B cell (primary cell): ENCODE results near the gene SMC1B. TPM values are rescaled to one million over a fixed set of nuclear protein-coding genes. Genes with fewer than 3 reads are reported as not detected.
"Not testable (repeated sequence)": the region's sequence is repeated elsewhere in the genome, so short reads cannot be mapped to it uniquely, and the experiment has no call there.

Experiments
- ATAC-seq: fragments of 200-7000 bp; cut with Tn5 transposase; one replicate; pipeline ENCODE4 v1.10.0; 2021; ENCODE audit warnings: low read depth, mild to moderate bottlenecking, moderate number of reproducible peaks, moderate library complexity
- CTCF ChIA-PET: fragments of 350-600 bp; sonication (Branson Sonifier 250); formaldehyde crosslinking; loops from one replicate; lab custom pipeline; 2021; ENCODE audit warnings: antibody characterized with exemption, inconsistent platforms; lab: Charles Lee
- POLR2A ChIA-PET: fragments of 350-600 bp; sonication (Branson Sonifier 250); formaldehyde crosslinking; loops from one replicate; lab custom pipeline; 2021; ENCODE audit warnings: antibody characterized with exemption; lab: Charles Lee
- DNase-seq: peaks from one replicate; pipeline ENCODE4 v3.0.0; 2013
- H2AFZ ChIP-seq: 2 replicates; pipeline ENCODE4 v1.6.1; 2012; ENCODE audit warnings: mild to moderate bottlenecking, low read depth, low read length; ENCODE audit not compliant: insufficient read depth, poor library complexity, severe bottlenecking
- H3K27ac ChIP-seq, 2 donors: 1 replicate in 1 of 2; 2 replicates in 1 of 2; pipeline ENCODE4 v1.5.1; 2012 to 2013; ENCODE audit warnings: low read length in 2 of 2, mild to moderate bottlenecking in 2 of 2, moderate library complexity in 1 of 2
- H3K27me3 ChIP-seq, 4 experiments: fragments of 200-600 bp in 1 of 4; sonication (generic) in 1 of 4; replicated peaks in 1 of 4; 1 replicate in 2 of 4; 2 replicates in 2 of 4; pipeline versions ENCODE4 v1.6.1 to v1.7.0; 2013 to 2016; ENCODE audit warnings: low read length in 3 of 4, mild to moderate bottlenecking in 2 of 4, mixed read lengths in 1 of 4, moderate library complexity in 1 of 4; ENCODE audit not compliant: insufficient read depth in 4 of 4, control insufficient read depth in 3 of 4; ENCODE audit errors: control extremely low read depth in 1 of 4
- H3K36me3 ChIP-seq, 2 experiments: replicated peaks in 1 of 2; 1 replicate in 1 of 2; 2 replicates in 1 of 2; pipeline versions ENCODE4 v1.6.1 to v1.7.1; 2013; ENCODE audit warnings: low read length in 1 of 2; ENCODE audit not compliant: insufficient read depth in 2 of 2, control insufficient read depth in 1 of 2; ENCODE audit errors: control extremely low read depth in 1 of 2, extremely low read depth in 1 of 2
- H3K4me1 ChIP-seq, 2 donors: fragments of 200-600 bp in 1 of 2; sonication (generic) in 1 of 2; 1 replicate in 1 of 2; 2 replicates in 1 of 2; pipeline versions ENCODE4 v1.5.1 to v1.6.1; 2013 to 2017; ENCODE audit warnings: low read length in 2 of 2; ENCODE audit not compliant: control insufficient read depth in 2 of 2, insufficient read depth in 2 of 2
- H3K4me2 ChIP-seq: replicated peaks from 2 replicates; pipeline ENCODE3; 2012; ENCODE audit warnings: mild to moderate bottlenecking, low read depth, low read length; ENCODE audit not compliant: poor library complexity, severe bottlenecking
- H3K4me3 ChIP-seq, 5 experiments: fragments of 200-600 bp in 1 of 5; sonication (generic) in 1 of 5; 1 replicate in 3 of 5; 2 replicates in 2 of 5; pipeline versions ENCODE4 v1.5.1 to v1.7.0; 2011 to 2016; ENCODE audit warnings: low read length in 4 of 5, mild to moderate bottlenecking in 4 of 5, low read depth in 2 of 5, control low read depth in 1 of 5, moderate library complexity in 1 of 5; ENCODE audit not compliant: insufficient read depth in 1 of 5; ENCODE audit errors: control extremely low read depth in 1 of 5, extremely low read depth in 1 of 5
- H3K79me2 ChIP-seq: fragments of 200-600 bp; sonication (generic); one replicate; pipeline ENCODE4 v1.6.0; 2016; ENCODE audit warnings: low read length; ENCODE audit not compliant: control insufficient read depth, insufficient read depth
- H3K9ac ChIP-seq: fragments of 200-600 bp; sonication (generic); 2 replicates; pipeline ENCODE4 v1.6.1; 2017; ENCODE audit warnings: mild to moderate bottlenecking, low read length, moderate library complexity
- H3K9me3 ChIP-seq, 3 donors: one replicate each; pipeline versions ENCODE4 v1.6.1 to v1.7.1; 2013; ENCODE audit warnings: low read length in 2 of 3; ENCODE audit not compliant: control insufficient read depth in 2 of 3, insufficient read depth in 1 of 3; ENCODE audit errors: control extremely low read depth in 1 of 3
- H4K20me1 ChIP-seq: 2 replicates; pipeline ENCODE4 v1.6.0; 2012; ENCODE audit warnings: mild to moderate bottlenecking, low read length; ENCODE audit not compliant: insufficient read depth, control insufficient read depth, poor library complexity, severe bottlenecking
- H3K27ac Mint-ChIP-seq: one replicate; pipeline ENCODE4 v1.8.0; 2021; ENCODE audit warnings: mixed read lengths
- H3K27me3 Mint-ChIP-seq: one replicate; pipeline ENCODE4 v1.8.0; 2021; ENCODE audit warnings: mixed read lengths
- H3K4me1 Mint-ChIP-seq: one replicate; pipeline ENCODE4 v1.8.0; 2021; ENCODE audit warnings: mixed read lengths
- H3K4me3 Mint-ChIP-seq: one replicate; pipeline ENCODE4 v1.8.0; 2021; ENCODE audit warnings: mixed read lengths
- H3K9me3 Mint-ChIP-seq: one replicate; pipeline ENCODE4 v1.8.0; 2022; ENCODE audit warnings: mixed read lengths; ENCODE audit not compliant: insufficient read depth
- EZH2 ChIP-seq: IDR thresholded peaks from 2 replicates; pipeline ENCODE4 v1.6.1; 2012; ENCODE audit warnings: borderline replicate concordance, low read depth, mild to moderate bottlenecking, moderate library complexity, low read length; ENCODE audit not compliant: insufficient read depth, poor library complexity, severe bottlenecking
- WGBS: methylation state at CpG from one replicate; pipeline ENCODE4 v1.1.5; 2013; ENCODE audit warnings: missing lambda C conversion rate; ENCODE audit not compliant: insufficient coverage; 5-methylcytosine and 5-hydroxymethylcytosine counted together
- intact Hi-C: fragments of 100-400 bp; cut with micrococcal nuclease; formaldehyde crosslinking; loops from one replicate; pipeline ENCODE4 v1.10.0; 2022
- polyA plus RNA-seq: library from polyadenylated mRNA; depleted of rRNA; stranded (reverse); fragments of >200 nt; gene quantifications from 2 replicates; pipeline ENCODE4 v1.2.3, GENCODE V29; 2012
- total RNA-seq, 2 donors: library from RNA; stranded (reverse); fragments of 120-200 nt in 1 of 2; gene quantifications; 1 replicate in 1 of 2; 2 replicates in 1 of 2; pipeline versions ENCODE4 v1.2.3 to v1.2.4, GENCODE V29; 2013 to 2022
- TF ChIP-seq, protein P1 (sequence below): fragments of 200-600 bp; IDR thresholded peaks from one replicate; pipeline ENCODE4 v1.8.0; 2022; ENCODE audit warnings: antibody characterized with exemption, mild to moderate bottlenecking

Gene SMC1B
- total and polyA plus RNA-seq, 2 donors (not counting 1 experiment from before 2014, with no cell fraction given), result 0.07 TPM; not detected in 1

DNA sequence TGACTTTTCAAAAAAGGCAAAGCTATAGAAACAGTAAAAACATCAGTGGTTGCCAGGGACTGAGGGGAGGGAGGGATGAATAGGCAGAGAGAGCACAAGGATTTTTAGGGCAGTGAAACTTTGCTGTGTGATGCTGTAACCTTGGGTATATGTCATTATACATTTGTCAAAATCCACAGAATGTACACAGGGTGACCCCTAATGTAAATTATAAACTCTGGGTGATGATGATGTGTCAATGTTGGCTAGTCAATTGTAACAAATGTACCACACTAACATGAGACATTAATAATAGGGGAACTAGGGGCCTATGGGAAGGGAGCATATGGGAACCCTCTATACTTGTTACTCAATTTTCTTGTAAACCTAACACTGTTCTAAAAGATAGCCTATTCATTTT lies 24.9 kb upstream of the SMC1B start:
- Mint-ChIP-seq H3K4me3 (no peak overlapping the region), H3K27me3 (peaks cover 9% of the 10 kb centered on the region), H3K27ac (no peak overlapping the region), H3K9me3 (no peaks in the 10 kb centered on the region), H3K4me1 (peaks cover 18% of the 10 kb centered on the region)
- no peaks in the 10 kb centered on the region for H4K20me1 ChIP-seq
- TF ChIP-seq EZH2, result no peak
- TF ChIP-seq, protein P1, sequence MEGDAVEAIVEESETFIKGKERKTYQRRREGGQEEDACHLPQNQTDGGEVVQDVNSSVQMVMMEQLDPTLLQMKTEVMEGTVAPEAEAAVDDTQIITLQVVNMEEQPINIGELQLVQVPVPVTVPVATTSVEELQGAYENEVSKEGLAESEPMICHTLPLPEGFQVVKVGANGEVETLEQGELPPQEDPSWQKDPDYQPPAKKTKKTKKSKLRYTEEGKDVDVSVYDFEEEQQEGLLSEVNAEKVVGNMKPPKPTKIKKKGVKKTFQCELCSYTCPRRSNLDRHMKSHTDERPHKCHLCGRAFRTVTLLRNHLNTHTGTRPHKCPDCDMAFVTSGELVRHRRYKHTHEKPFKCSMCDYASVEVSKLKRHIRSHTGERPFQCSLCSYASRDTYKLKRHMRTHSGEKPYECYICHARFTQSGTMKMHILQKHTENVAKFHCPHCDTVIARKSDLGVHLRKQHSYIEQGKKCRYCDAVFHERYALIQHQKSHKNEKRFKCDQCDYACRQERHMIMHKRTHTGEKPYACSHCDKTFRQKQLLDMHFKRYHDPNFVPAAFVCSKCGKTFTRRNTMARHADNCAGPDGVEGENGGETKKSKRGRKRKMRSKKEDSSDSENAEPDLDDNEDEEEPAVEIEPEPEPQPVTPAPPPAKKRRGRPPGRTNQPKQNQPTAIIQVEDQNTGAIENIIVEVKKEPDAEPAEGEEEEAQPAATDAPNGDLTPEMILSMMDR, result no peak
- no peak overlapping the region for H3K9ac ChIP-seq
- peaks cover 7 to 8% of the 10 kb centered on the region in 2 donors for H3K4me1 ChIP-seq
- no peak overlapping the region for H2AFZ ChIP-seq
- no peaks in the 10 kb centered on the region for H3K9me3 ChIP-seq
- no peak for ATAC-seq
- H3K4me2 ChIP-seq, result no peak overlapping the region
- intact Hi-C loops, result loop anchor here (5.0 kb wide), 1 partner anchor 121 kb away; no protein-coding TSS in a partner anchor
- H3K36me3 ChIP-seq, result no peaks in the 10 kb centered on the region
- POLR2A ChIA-PET, result no interaction called here
- H3K27me3 ChIP-seq, result no peaks in the 10 kb centered on the region
- CTCF ChIA-PET, result interaction anchor here (0.6 to 1.7 kb wide), 3 partner anchors 115 to 190 kb away, joined by 3 to 8 read pairs (median 4); no protein-coding TSS in a partner anchor
- no peaks in the 10 kb centered on the region for H3K79me2 ChIP-seq
- H3K27ac ChIP-seq, result no peak overlapping the region
- no peak overlapping the region for H3K4me3 ChIP-seq
- no peak for DNase-seq

DNA sequence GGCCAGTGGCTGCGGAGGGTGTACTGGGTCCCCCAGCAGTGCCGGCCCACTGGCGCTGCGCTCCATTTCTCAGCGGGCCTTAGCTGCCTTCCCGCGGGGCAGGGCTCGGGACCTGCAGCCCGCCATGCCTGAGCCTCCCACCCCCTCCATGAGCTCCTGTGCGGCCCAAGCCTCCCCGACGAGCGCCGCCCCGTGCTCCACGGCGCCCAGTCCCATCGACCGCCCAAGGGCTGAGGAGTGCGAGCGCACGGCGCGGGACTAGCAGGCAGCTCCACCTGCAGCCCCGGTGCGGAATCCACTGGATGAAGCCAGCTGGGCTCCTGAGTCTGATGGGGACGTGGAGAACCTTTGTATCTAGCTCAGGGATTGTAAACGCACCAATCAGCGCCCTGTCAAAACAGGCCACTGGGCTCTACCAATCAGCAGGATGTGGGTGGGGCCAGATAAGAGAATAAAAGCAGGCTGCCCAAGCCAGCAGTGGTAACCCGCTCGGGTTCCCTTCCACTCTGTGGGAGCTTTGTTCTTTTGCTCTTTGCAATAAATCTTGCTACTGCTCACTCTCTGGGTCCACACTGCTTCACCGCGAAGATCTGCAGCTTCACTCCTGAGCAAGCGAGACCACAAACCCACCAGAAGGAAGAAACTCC lies 23.6 kb upstream of the SMC1B start:
- ATAC-seq, H3K4me1 ChIP-seq, H3K4me2 ChIP-seq, H3K36me3 ChIP-seq, H3K79me2 ChIP-seq, H3K9me3 ChIP-seq, H3K9me3 Mint-ChIP-seq, H3K27ac Mint-ChIP-seq, H3K27me3 Mint-ChIP-seq, POLR2A ChIA-PET, H3K4me3 Mint-ChIP-seq, H3K9ac ChIP-seq, H2AFZ ChIP-seq, H3K27me3 ChIP-seq, H3K4me3 ChIP-seq, H4K20me1 ChIP-seq, H3K27ac ChIP-seq: not testable (repeated sequence)
- intact Hi-C loops, result loop anchor here (5.0 kb wide), 1 partner anchor 120 kb away; no protein-coding TSS in a partner anchor
- 96% methylated on average over 29 of the region's 34 CpGs for WGBS
- CTCF ChIA-PET, result interaction anchor here (1.1 to 2.5 kb wide), 4 partner anchors 15 to 174 kb away, joined by 3 to 28 read pairs (median 6); no protein-coding TSS in a partner anchor
- H3K4me1 Mint-ChIP-seq, result peaks cover 23% of the 10 kb centered on the region
- DNase-seq, result peak; percentile 28
